NOMO-1 treated with dmso at 0.1 percent for 144 hours (cell line): ENCODE results near the gene EIPR1.
"Not testable (repeated sequence)": the region's sequence is repeated elsewhere in the genome, so short reads cannot be mapped to it uniquely, and the experiment has no call there.

Source experiments
- DNase-seq: peaks from one replicate; lab custom pipeline; 2025; ENCODE audit not compliant: unreplicated experiment; lab: John Stamatoyannopoulos, UW

The EIPR1 gene

GRCh38 chr2:3403587-3404334 is 26.1 kb upstream of the EIPR1 start:
- DNase-seq: no peak

- DNase-seq: no peak
These were observed 22.2 kb upstream of the EIPR1 start for GRCh38 chr2:3399829-3400228.

GRCh38 chr2:3399381-3399780 is 21.8 kb upstream of the EIPR1 start:
- DNase-seq: no peak

GRCh38 chr2:3398857-3399256 is 21.2 kb upstream of the EIPR1 start:
- DNase-seq: no peak

- no peak for DNase-seq
These were observed 19.4 kb upstream of the EIPR1 start for GRCh38 chr2:3396920-3397559.

GRCh38 chr2:3392216-3392615 is 14.6 kb upstream of the EIPR1 start:
- DNase-seq: no peak

GRCh38 chr2:3390041-3390440 is 12.4 kb upstream of the EIPR1 start:
- no peak for DNase-seq

- DNase-seq: no peak
These were observed 11.6 kb upstream of the EIPR1 start for GRCh38 chr2:3389193-3389592.

GRCh38 chr2:3388412-3388738 is 10.8 kb upstream of the EIPR1 start:
- DNase-seq: no peak

GRCh38 chr2:3387644-3388411 is 10.2 kb upstream of the EIPR1 start:
- DNase-seq: no peak

GRCh38 chr2:3387011-3387410 is 9.4 kb upstream of the EIPR1 start:
- DNase-seq: no peak

- DNase-seq: no peak
These were observed 8.9 kb upstream of the EIPR1 start for GRCh38 chr2:3386448-3386958.

- peak; percentile 84 for DNase-seq
These were observed 2.3 kb upstream of the EIPR1 start, which contains the start of gene TRAPPC12 for GRCh38 chr2:3379647-3380534. Gene TRAPPC12 (plus strand): TSS chr2:3379694. CDS start chr2:3387624, 7,930 bp downstream.

- no peak for DNase-seq
These were observed 1.7 kb upstream of the EIPR1 start for GRCh38 chr2:3379339-3379646.

GRCh38 chr2:3377279-3377611 is 373 bp downstream of the EIPR1 start:
- peak; percentile 31 for DNase-seq

- no peak for DNase-seq
These were observed 797 bp downstream of the EIPR1 start for GRCh38 chr2:3376821-3377220.

- DNase-seq: not testable (repeated sequence)
These were observed 8.1 kb downstream of the EIPR1 start for GRCh38 chr2:3369340-3370181.

GRCh38 chr2:3368261-3368722 is 9.3 kb downstream of the EIPR1 start:
- no peak for DNase-seq

GRCh38 chr2:3365219-3365618 is 12.4 kb downstream of the EIPR1 start:
- no peak for DNase-seq
